ENCODE results near the gene EFNA1.

EFNA1 gene

DNA sequence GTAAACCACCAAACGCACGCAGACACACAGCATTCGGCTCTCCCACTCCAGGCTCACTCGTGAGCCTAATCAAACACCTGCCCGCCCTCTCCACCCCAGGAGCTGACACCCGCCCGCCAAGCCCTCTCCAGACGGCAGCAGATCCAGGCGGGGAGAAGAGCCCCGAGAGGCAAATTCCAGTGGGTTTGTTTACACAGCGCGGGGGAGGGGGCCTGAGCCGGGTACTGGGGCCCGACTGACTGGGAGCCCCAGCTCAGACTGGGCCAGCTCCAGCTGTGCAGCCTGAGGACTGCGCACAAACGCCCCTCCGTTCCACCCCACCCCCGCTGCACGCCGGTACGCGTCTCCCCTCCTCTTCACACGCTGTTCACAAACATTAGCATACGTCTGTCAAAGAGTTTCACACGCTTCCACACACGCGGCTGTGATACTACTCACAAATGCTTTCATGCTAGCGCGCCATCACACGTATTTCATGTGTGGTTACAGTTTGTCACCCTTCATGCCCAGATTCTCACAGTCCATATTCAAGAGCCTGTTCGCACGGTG, 1.0 kb upstream of the EFNA1 start:
- Histone ChIP-seq H3K27me3 (ENCODE audit: control insufficient read depth, insufficient read depth, low read length) (peaks cover 59% of the 10 kb centered on the region), H3K4me3 (ENCODE audit: low read depth, low read length) (peak overlapping the region; percentile 69), H3K9ac (ENCODE audit: low read depth, low read length) (no peak overlapping the region), H3K27ac (ENCODE audit: low read depth, low read length) (peak overlapping the region; percentile 48), H3K9me3 (ENCODE audit: control insufficient read depth, insufficient read depth, low read length) (no peaks in the 10 kb centered on the region), H3K36me3 (ENCODE audit: control insufficient read depth, insufficient read depth, low read length) (peaks cover 3% of the 10 kb centered on the region; the same call in 1 of the 2 replicates), H3K4me1 (ENCODE audit: control insufficient read depth, insufficient read depth, low read length) (peaks cover 57% of the 10 kb centered on the region)

DNA sequence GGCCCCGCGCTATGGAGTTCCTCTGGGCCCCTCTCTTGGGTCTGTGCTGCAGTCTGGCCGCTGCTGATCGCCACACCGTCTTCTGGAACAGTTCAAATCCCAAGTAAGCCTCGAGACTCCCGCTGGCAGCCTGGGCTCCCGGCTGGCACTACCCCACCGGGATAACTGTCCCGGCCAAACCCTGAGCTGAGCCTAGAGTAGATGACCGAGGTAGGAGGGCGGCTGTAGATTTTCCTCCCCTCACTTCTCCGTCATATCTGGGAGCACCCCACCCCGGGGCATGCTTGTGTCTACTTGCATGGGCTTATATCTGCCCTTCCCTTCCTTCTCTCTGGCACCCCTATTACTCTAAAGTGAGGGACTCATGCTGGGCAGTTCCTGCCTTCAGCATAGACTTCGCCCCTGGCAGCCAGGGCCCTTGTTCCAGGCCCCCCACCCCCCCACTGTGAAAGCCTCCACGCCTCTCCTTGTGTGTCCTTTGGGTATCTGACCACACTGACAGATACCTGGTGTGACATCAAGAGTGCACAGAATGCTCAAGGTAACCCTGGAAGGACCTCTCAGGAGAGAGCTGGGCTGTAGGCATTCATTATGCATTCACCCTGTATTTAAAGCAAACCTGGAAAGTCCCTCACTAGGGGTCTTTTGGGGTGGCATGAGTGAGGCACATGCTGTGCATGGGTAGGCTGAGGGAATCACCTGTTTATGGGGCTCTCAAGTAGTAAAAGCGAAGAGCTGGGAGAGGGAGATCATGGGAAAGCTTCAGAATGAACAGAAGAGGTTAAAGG, 485 bp downstream of the EFNA1 start:
- Histone ChIP-seq H3K9me3 (ENCODE audit: control insufficient read depth, insufficient read depth, low read length) (no peaks in the 10 kb centered on the region), H3K4me1 (ENCODE audit: control insufficient read depth, insufficient read depth, low read length) (peaks cover 57% of the 10 kb centered on the region), H3K27me3 (ENCODE audit: control insufficient read depth, insufficient read depth, low read length) (peaks cover 59% of the 10 kb centered on the region), H3K4me3 (ENCODE audit: low read depth, low read length) (peak overlapping the region; percentile 69), H3K27ac (ENCODE audit: low read depth, low read length) (no peak overlapping the region), H3K9ac (ENCODE audit: low read depth, low read length) (no peak overlapping the region), H3K36me3 (ENCODE audit: control insufficient read depth, insufficient read depth, low read length) (peaks cover 6% of the 10 kb centered on the region; the same call in 1 of the 2 replicates)

DNA sequence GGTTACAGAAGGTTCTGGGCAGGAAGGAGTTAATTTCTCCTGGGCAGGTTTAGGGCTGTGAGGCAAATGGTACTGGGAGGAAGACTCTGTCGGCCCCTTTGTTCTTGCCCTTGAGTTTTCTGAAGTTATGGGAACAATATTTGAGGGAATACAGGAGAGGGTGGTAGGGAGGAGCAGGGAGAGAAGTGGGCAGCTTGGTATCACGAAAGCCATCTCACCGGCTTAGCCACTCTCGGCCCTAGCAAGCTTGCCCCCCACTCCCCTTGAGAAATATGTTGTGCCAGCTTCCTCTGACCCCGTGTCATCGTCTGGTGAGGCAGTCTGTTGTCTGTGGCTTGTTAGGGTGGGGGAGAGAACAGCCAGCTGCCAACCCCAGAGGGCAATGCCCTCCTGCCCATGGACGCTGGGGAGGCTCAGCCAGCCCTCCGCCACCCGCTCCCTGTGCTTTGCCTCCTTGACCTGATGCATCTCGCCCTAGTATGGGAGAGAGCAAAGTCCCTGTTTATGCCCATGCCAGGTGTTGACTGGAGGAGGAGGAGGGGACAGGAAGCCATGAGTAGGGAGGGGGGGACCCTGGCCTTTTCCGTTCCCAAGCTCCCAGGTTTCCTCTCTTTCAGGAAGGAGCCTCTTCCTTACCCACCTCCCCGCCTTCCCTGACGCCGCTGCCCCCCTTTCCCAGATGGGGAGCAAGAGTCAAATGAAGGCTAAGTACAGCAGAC, 1.2 kb downstream of the EFNA1 start:
- peak overlapping the region; percentile 79 for H3K27ac ChIP-seq (ENCODE audit: low read depth, low read length)
- peaks cover 12% of the 10 kb centered on the region; the same call in 1 of the 2 replicates for H3K36me3 ChIP-seq (ENCODE audit: control insufficient read depth, insufficient read depth, low read length)
- H3K27me3 ChIP-seq (ENCODE audit: control insufficient read depth, insufficient read depth, low read length): peaks cover 55% of the 10 kb centered on the region
- H3K9me3 ChIP-seq (ENCODE audit: control insufficient read depth, insufficient read depth, low read length): no peaks in the 10 kb centered on the region
- peak overlapping the region; percentile 69 for H3K4me3 ChIP-seq (ENCODE audit: low read depth, low read length)
- H3K4me1 ChIP-seq (ENCODE audit: control insufficient read depth, insufficient read depth, low read length): peaks cover 57% of the 10 kb centered on the region
- no peak overlapping the region for H3K9ac ChIP-seq (ENCODE audit: low read depth, low read length)

DNA sequence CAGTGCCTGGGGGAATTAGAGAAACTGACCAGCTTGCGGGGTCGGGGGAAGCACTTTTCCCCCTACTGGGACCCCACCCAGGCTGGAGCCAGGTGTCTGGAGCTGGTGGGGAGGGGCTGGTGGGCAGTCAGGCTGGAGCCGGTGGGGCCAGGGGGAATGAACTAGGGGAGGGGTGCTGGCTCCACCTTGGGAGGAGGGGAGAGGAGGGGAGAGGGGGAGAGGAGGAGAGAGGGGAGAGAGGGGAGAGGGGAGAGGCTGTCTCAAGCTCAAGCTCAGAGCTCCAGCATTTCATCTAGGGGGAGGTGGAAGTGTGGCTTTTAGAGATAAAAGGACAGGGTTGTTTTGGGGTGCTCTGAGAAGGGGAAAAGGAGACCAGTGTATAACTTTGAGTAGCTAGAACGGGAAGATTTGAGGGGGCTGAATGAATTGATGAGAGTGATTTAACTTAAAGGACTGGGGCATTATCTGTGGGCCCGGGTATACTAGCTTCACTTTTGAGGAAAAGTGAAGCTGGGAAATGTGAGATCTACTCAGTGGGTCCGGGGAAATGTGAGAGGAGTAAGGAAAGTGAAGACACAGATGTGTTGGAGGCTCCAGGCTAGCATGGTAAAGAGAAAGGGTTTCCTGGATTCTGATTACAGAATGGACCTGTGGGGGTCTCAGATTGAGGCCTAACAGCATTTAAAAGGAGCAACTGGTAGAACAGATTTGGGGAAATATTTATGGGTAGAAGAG, 2.8 kb downstream of the EFNA1 start:
- H3K4me1 ChIP-seq (ENCODE audit: control insufficient read depth, insufficient read depth, low read length): peaks cover 45% of the 10 kb centered on the region
- peak overlapping the region; percentile 17; the same call in 1 of the 2 replicates for H3K9ac ChIP-seq (ENCODE audit: low read depth, low read length)
- H3K27ac ChIP-seq (ENCODE audit: low read depth, low read length): peak overlapping the region; percentile 79
- H3K36me3 ChIP-seq (ENCODE audit: control insufficient read depth, insufficient read depth, low read length): peaks cover 14% of the 10 kb centered on the region; the same call in 1 of the 2 replicates
- peaks cover 40% of the 10 kb centered on the region for H3K27me3 ChIP-seq (ENCODE audit: control insufficient read depth, insufficient read depth, low read length)
- peak overlapping the region; percentile 69 for H3K4me3 ChIP-seq (ENCODE audit: low read depth, low read length)
- H3K9me3 ChIP-seq (ENCODE audit: control insufficient read depth, insufficient read depth, low read length): no peaks in the 10 kb centered on the region

- Histone ChIP-seq H3K27ac (ENCODE audit: low read depth, low read length) (no peak overlapping the region), H3K27me3 (ENCODE audit: control insufficient read depth, insufficient read depth, low read length) (peaks cover 32% of the 10 kb centered on the region), H3K9ac (ENCODE audit: low read depth, low read length) (no peak overlapping the region), H3K4me3 (ENCODE audit: low read depth, low read length) (no peak overlapping the region), H3K9me3 (ENCODE audit: control insufficient read depth, insufficient read depth, low read length) (no peaks in the 10 kb centered on the region), H3K4me1 (ENCODE audit: control insufficient read depth, insufficient read depth, low read length) (peaks cover 36% of the 10 kb centered on the region), H3K36me3 (ENCODE audit: control insufficient read depth, insufficient read depth, low read length) (peaks cover 14% of the 10 kb centered on the region; the same call in 1 of the 2 replicates)
These were observed 3.6 kb downstream of the EFNA1 start for GRCh38 chr1:155131285-155131684.

GRCh38 chr1:155131856-155132255, 4.2 kb downstream of the EFNA1 start:
- no peak overlapping the region for H3K9ac ChIP-seq (ENCODE audit: low read depth, low read length)
- H3K9me3 ChIP-seq (ENCODE audit: control insufficient read depth, insufficient read depth, low read length): no peaks in the 10 kb centered on the region
- H3K4me1 ChIP-seq (ENCODE audit: control insufficient read depth, insufficient read depth, low read length): peaks cover 35% of the 10 kb centered on the region
- H3K27me3 ChIP-seq (ENCODE audit: control insufficient read depth, insufficient read depth, low read length): peaks cover 26% of the 10 kb centered on the region
- H3K36me3 ChIP-seq (ENCODE audit: control insufficient read depth, insufficient read depth, low read length): peaks cover 14% of the 10 kb centered on the region; the same call in 1 of the 2 replicates
- no peak overlapping the region for H3K4me3 ChIP-seq (ENCODE audit: low read depth, low read length)
- H3K27ac ChIP-seq (ENCODE audit: low read depth, low read length): no peak overlapping the region

DNA sequence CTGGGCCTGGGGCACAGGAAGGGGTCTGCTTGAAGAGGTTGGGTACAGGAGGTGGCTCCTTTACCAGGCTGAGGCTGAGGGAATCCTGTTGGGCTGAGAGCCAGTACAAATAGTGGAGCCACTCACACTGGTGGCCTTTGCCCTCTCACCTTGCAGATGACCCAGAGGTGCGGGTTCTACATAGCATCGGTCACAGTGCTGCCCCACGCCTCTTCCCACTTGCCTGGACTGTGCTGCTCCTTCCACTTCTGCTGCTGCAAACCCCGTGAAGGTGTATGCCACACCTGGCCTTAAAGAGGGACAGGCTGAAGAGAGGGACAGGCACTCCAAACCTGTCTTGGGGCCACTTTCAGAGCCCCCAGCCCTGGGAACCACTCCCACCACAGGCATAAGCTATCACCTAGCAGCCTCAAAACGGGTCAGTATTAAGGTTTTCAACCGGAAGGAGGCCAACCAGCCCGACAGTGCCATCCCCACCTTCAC, 6.2 kb downstream of the EFNA1 start:
- Histone ChIP-seq H3K9me3 (ENCODE audit: control insufficient read depth, insufficient read depth, low read length) (no peaks in the 10 kb centered on the region), H3K27me3 (ENCODE audit: control insufficient read depth, insufficient read depth, low read length) (peaks cover 7% of the 10 kb centered on the region), H3K4me3 (ENCODE audit: low read depth, low read length) (no peak overlapping the region), H3K9ac (ENCODE audit: low read depth, low read length) (no peak overlapping the region), H3K36me3 (ENCODE audit: control insufficient read depth, insufficient read depth, low read length) (peaks cover 24% of the 10 kb centered on the region), H3K27ac (ENCODE audit: low read depth, low read length) (no peak overlapping the region), H3K4me1 (ENCODE audit: control insufficient read depth, insufficient read depth, low read length) (peaks cover 26% of the 10 kb centered on the region)

- H3K4me3 ChIP-seq (ENCODE audit: low read depth, low read length): peak overlapping the region; percentile 73; the same call in 1 of the 2 replicates
- H3K4me1 ChIP-seq (ENCODE audit: control insufficient read depth, insufficient read depth, low read length): peaks cover 21% of the 10 kb centered on the region
- peaks cover 2% of the 10 kb centered on the region for H3K27me3 ChIP-seq (ENCODE audit: control insufficient read depth, insufficient read depth, low read length)
- no peak overlapping the region for H3K9ac ChIP-seq (ENCODE audit: low read depth, low read length)
- peaks cover 26% of the 10 kb centered on the region for H3K36me3 ChIP-seq (ENCODE audit: control insufficient read depth, insufficient read depth, low read length)
- peak overlapping the region; percentile 98 for H3K27ac ChIP-seq (ENCODE audit: low read depth, low read length)
- no peaks in the 10 kb centered on the region for H3K9me3 ChIP-seq (ENCODE audit: control insufficient read depth, insufficient read depth, low read length)
These were observed 6.6 kb downstream of the EFNA1 start for GRCh38 chr1:155134322-155134721.

DNA sequence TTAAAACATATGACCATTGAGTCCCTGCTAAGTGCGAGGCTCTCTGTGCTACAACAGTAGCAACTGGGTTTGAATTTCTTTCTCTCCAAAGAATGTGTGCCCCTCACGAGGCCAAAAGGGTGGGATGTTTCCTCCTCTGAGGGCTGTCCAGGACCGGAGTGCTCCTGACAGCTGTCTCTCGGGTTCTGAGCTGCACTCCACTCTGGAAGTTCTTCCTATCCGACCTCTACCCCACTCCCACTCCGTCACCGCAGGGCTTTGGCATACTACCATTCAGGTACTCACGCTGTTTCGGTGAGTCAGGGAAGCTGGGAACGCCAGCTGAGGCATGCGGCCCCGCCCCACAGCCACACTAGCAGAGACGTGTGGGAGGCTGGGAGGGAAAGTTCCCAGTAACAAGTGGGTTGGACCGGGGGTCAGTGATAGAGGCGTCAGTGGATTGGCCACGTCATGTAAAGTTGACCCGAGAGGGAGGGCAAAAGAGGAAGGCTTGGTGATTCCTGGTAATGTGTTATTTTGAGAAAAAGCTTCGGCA, 7.3 kb downstream of the EFNA1 start:
- H3K9ac ChIP-seq (ENCODE audit: low read depth, low read length): peak overlapping the region; percentile 37
- no peaks in the 10 kb centered on the region; the same call in none of the 2 replicates for H3K27me3 ChIP-seq (ENCODE audit: control insufficient read depth, insufficient read depth, low read length)
- H3K27ac ChIP-seq (ENCODE audit: low read depth, low read length): peak overlapping the region; percentile 98
- H3K4me1 ChIP-seq (ENCODE audit: control insufficient read depth, insufficient read depth, low read length): peaks cover 15% of the 10 kb centered on the region
- H3K36me3 ChIP-seq (ENCODE audit: control insufficient read depth, insufficient read depth, low read length): peaks cover 26% of the 10 kb centered on the region
- no peaks in the 10 kb centered on the region for H3K9me3 ChIP-seq (ENCODE audit: control insufficient read depth, insufficient read depth, low read length)
- peak overlapping the region; percentile 73 for H3K4me3 ChIP-seq (ENCODE audit: low read depth, low read length)

GRCh38 chr1:155135415-155136028, 7.8 kb downstream of the EFNA1 start, which contains the start of gene SLC50A1:
Gene SLC50A1 (plus strand): TSS chr1:155135852. CDS start chr1:155135912, 60 bp downstream.
- Histone ChIP-seq H3K9me3 (ENCODE audit: control insufficient read depth, insufficient read depth, low read length) (no peaks in the 10 kb centered on the region), H3K4me3 (ENCODE audit: low read depth, low read length) (peak within 1 kb of the TSS; percentile 73), H3K27ac (ENCODE audit: low read depth, low read length) (peak within 1 kb of the TSS; percentile 98), H3K4me1 (ENCODE audit: control insufficient read depth, insufficient read depth, low read length) (peaks cover 12% of the 10 kb centered on the region), H3K36me3 (ENCODE audit: control insufficient read depth, insufficient read depth, low read length) (peaks cover 26% of the 10 kb centered on the region), H3K27me3 (ENCODE audit: control insufficient read depth, insufficient read depth, low read length) (no peaks in the 10 kb centered on the region; the same call in 1 of the 2 replicates), H3K9ac (ENCODE audit: low read depth, low read length) (peak within 1 kb of the TSS; percentile 53)
